Right hindlimb (tissue), 1 donor: Measurements from ENCODE around the gene IFITM10.

Experiments
- DNase-seq: peaks from one replicate; pipeline ENCODE4 v3.0.0-alpha.2; 2018

Gene IFITM10

GRCh38 chr11:1706634-1707400, 43.6 kb downstream of the IFITM10 start:
- DNase-seq, result no peak

DNA sequence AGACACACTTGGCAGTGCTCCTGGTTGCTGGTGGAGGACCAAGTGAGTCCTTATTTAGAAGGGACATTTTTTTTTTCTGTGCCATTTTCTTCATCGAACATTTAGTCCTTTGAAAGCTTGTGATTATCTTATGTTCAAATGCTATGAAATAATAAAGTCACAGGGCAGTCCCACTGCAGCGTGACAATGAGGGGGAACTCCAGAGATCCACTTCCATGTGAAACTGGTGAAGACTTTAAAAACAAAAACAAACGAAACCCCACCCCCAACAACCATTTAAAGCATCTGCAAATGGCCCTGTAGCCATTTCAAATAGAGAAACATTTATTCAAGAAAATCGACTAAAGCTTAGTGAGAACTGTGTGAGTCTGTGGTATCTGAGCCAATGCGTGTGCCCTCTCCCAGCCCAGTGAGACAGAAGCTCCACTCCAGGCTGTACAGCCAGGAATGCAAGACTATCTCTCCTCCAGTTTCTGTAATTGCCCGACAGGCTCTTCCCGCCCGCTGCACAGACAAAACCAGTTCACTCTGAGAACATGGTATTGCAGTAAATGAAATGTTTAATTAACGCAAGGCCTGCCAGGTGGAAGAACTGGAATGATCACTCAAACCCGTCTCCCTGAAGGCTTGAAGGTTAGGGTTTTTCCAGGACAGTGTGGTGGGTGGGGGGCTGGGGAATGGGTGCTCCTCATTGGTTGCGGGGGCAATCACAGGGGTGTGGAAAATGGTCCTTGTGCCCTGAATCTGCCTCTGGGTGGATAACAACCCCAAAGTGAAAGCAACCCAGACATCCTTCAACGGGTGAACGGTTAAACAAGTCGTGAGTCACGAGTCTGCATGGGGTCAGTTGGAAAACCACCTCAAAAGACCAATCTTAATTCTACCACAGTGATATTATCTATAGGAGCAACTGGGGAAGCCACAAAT, 45.0 kb downstream of the IFITM10 start:
- DNase-seq, result no peak

DNA sequence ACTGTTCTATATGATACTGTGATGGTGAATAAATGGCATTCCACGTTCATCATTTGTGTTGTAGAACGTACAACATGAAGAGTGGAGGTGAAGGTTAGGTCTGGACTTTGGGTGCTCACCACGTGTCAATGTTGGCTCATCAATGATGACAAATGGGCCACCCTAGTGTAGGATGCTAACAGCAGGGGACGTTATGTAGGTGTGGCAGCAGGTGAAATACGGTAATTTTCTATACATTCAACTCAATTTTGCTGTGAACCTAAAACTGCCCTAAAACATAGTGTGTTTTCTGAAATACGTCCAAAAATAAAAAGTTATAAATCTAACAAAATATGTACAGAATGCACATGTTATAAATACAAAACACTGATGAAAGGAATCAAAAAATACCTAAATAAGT, 47.2 kb downstream of the IFITM10 start:
- DNase-seq, result no peak

DNA sequence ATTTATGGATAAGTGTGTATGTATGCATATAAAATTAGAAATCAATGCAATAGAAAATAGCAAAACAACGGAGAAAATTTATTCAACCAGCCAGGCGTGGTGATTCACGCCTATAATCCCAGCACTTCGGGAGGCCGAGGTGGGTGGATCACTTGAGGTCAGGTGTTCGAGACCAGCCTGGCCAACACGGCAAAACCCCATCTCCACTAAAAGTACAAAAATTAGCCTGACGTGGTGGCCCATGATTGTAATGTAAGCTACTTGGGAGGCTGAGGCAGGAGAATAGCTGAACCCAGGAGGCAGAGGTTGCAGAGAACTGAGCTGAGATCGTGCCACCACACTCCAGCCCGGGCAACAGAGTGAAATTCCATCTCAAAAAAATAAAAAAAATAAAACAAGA, 47.9 kb downstream of the IFITM10 start:
- no peak for DNase-seq

- DNase-seq, result no peak
These were observed 49.1 kb downstream of the IFITM10 start for GRCh38 chr11:1701091-1701807.

DNA sequence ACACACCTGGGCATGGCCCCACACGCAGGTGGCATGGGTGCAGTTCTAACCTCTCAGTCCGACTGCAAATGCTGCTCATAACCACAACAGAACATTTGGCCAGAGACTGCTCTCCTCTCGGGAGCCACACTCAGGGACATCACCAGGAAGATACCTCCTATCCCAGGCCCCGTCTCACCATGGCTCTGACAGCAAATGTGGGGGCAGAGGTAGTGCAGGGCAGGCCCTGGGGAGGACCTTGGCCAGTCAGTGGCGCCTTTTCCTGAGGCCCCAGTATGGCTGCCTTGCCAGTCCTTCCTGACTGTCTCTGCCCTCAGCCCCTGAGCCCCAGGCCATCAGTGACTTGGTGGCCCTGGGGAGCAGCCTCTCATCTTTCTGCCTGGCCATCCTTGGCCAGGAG, 50.6 kb downstream of the IFITM10 start:
- no peak for DNase-seq

DNA sequence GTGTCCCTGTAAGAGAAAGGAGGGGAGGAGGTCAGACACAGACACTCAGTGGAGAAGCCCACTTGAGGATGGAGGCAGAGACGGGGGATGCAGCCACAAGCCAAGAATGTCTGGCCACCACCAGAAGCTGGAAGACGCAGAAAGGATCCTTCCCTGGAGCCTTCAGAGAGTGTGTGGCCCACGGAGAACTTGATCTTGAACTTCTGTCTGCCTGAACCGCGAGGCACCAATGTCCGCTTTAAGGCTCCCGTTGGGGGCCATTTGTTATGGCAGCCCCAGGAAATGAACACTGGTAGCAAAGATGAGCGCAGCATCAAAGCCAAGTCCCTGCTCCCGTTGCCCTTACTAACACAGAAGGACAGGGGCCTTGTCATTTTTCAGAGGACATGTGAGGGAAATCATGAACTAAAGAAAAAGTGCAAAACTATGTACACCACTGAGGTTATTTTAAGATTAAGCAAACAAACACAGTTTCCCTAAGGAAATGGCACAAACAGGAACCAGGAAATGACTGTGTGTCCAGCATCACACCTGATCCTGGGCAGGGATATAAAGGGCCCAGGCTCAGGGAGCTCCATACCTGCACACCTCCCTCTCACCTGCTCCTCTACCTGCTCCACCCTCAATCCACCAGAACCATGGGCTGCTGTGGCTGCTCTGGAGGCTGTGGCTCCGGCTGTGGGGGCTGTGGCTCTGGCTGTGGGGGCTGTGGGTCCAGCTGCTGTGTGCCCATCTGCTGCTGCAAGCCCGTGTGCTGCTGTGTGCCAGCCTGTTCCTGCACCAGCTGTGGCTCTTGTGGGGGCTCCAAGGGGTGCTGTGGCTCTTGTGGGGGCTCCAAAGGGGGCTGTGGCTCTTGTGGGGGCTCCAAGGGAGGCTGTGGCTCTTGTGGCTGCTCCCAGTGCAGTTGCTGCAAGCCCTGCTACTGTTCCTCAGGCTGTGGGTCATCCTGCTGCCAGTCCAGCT, 53.5 kb downstream of the IFITM10 start, which contains the start of gene KRTAP5-6:
TSS of gene KRTAP5-6 (plus strand) at position 588 of the 963 bp plus-strand sequence. CDS start at position 639, 51 bp downstream.
- no peak for DNase-seq

- DNase-seq, result no peak
These were observed 54.8 kb downstream of the IFITM10 start for GRCh38 chr11:1695548-1696108.

GRCh38 chr11:1694846-1695547, 55.4 kb downstream of the IFITM10 start:
- DNase-seq, result no peak

GRCh38 chr11:1694064-1694845, 56.1 kb downstream of the IFITM10 start:
- DNase-seq, result peak; percentile 87

DNA sequence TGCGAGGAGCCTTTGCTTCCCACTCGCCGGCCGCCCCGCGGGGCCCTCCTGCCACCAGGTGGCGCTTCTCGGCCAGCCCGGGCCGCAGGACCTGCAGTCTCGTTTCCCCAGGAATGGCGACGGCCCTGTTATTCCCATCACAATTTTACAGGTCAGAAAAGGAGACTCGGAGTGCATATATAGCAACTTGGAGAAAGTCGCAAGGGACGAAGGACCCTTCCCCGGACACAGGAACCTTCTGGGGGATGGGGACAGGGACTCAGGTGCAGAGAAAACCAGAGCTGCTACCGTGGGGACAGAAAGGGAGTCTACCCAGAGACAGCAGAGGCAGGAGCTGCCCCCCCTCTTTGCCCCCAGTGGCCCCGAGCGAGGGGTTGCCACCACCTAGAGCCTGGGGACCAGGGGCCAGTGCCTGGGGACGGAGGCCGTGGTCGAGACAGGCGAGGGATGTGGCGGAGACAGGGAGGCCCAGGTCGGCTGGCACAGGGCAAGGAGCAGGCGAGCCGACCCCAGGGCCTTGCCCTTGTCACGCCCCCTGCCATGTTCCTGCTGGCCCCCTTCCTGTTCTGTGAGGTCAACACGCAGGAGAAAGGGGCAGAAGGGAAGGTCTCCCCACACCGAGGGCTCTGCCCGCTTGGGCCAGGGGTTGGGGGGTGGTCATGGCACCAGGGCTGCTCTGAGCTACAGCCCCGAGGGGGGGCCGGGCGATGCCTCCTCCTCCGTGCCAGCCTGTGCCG, 56.9 kb downstream of the IFITM10 start:
- DNase-seq, result peak; percentile 86

GRCh38 chr11:1692708-1693326, 57.6 kb downstream of the IFITM10 start:
- DNase-seq, result no peak

DNA sequence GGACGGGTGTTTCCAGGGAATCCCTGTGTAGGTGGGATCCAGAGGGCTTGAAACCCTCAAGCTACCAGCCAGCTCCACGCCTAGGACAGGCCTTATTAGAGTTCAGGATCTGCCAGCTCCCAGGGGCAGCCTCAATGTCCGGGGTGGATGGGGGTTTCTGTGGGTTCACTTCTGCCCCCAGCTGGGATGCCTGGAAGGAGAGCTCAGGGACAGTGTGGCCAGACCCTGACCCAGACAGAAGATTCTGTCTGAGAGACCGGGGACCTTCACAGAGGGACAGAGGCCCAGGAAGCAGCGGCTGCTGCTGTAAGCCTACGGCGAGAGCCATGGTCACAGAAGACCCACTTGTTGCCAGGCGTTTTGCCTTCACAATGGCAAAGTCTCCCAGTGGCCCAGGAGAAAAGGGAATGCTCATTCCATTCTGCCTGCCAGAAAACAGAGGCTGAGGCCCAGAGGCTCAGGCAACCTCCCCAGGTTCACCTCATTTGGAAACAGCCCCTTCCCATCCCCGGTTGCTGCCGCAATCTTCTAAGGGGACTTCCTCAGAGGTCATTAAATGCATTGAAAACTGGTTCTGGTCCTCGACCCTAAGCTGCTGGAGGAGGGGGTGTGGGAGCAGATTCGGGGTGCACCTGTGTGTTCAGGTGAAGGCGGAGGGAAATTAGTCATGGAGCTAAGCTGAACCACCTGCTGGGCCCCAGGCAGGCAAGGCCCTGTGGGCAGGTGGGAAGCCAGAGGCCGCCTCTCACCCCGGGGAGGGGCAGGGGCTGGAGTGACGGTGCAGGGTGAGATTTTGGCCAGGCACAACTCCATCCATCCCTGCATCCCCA, 58.3 kb downstream of the IFITM10 start:
- no peak for DNase-seq

DNA sequence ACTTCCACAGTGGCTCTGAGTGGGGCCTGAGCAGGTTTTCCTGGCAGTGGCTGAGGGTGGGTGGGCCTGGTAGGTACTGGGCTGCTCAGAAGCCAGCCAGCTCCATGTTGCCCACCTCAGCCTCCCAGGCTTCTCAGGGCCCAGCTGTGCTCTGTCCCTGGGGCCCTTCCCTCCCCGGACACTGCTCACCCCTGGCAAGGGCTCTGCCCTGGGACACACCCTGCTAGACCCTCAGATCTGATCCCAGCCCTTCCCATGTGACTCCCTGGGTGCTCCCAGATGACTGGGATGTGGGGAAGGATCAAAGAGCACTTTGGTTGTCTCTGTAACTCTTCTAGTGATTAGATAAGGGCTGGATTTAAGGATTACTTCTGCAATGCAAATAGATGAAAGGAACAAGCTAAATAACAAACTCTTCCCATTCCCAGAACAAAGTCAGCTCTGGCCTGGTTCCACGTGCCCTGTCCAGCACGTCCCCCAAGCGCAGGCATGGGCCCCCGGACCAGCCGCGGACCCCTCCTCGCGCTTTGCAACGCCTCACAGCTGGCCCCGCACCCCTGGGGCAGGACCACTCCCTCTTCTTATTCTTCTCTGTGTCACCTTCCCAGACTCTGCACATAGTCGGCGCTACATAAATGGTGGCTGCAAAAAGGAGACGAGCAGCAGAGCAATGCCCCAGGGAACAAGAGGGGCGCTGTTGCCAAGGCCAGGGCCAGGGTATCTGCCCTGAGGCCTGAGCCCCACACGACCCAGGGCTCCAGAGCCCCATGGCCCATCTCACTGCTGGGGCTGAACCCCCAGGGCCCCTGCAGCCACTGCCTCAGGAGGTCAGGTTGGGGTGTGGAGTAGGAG, 59.1 kb downstream of the IFITM10 start:
- no peak for DNase-seq

- no peak for DNase-seq
These were observed 60.0 kb downstream of the IFITM10 start for GRCh38 chr11:1690167-1691025.
